HG03432 (cell line): ENCODE results near the gene KANK4.

Experiments used
- ATAC-seq: cut with Tn5 transposase; IDR thresholded peaks from one replicate; pipeline ENCODE4 v1.9.1; 2021; ENCODE audit warnings: mild to moderate bottlenecking, moderate library complexity; ENCODE audit not compliant: unreplicated experiment

KANK4 gene

GRCh38 chr1:62212411-62212810 is 106.8 kb downstream of the KANK4 start:
- no peak for ATAC-seq

- no peak for ATAC-seq
Measured at GRCh38 chr1:62210960-62211359, 108.3 kb downstream of the KANK4 start.

- no peak for ATAC-seq
Measured at GRCh38 chr1:62209931-62210595, 109.2 kb downstream of the KANK4 start.

- ATAC-seq = no peak
Measured at GRCh38 chr1:62208970-62209369, 110.3 kb downstream of the KANK4 start.

- no peak for ATAC-seq
Measured at GRCh38 chr1:62208087-62208486, 111.1 kb downstream of the KANK4 start.

- no peak for ATAC-seq
Measured at GRCh38 chr1:62207187-62207586, 112.0 kb downstream of the KANK4 start.

GRCh38 chr1:62198781-62199125 is 120.5 kb downstream of the KANK4 start:
- ATAC-seq = no peak

GRCh38 chr1:62198069-62198780 is 121.0 kb downstream of the KANK4 start:
- ATAC-seq = no peak

GRCh38 chr1:62196086-62196690 is 123.0 kb downstream of the KANK4 start:
- no peak for ATAC-seq

- ATAC-seq = no peak
Measured at GRCh38 chr1:62194651-62195544, 124.3 kb downstream of the KANK4 start, which contains the start of gene L1TD1. TSS of gene L1TD1 (plus strand) at chr1:62194849. CDS start at chr1:62206629, 11,780 bp downstream.

GRCh38 chr1:62188111-62188510 is 131.1 kb downstream of the KANK4 start:
- ATAC-seq = no peak

GRCh38 chr1:62187548-62187947 is 131.7 kb downstream of the KANK4 start:
- no peak for ATAC-seq
